Neural cell (in vitro differentiated cells): ENCODE data around the gene SLC25A45. TPM values are rescaled to one million over a fixed set of nuclear protein-coding genes. Genes with fewer than 3 reads are reported as not detected.

Source experiments
- H2AFZ ChIP-seq: fragments of 200-600, 300-800 bp; sonication (generic), shearing (Covaris generic); 2 replicates; pipeline ENCODE4 v1.6.0; 2014; ENCODE audit warnings: low read depth, mild to moderate bottlenecking, antibody characterized with exemption, low read length, moderate library complexity
- H3F3A ChIP-seq: fragments of 200-600 bp; shearing (Covaris generic); 2 replicates; pipeline ENCODE4 v1.6.1; 2016; ENCODE audit warnings: mild to moderate bottlenecking, moderate library complexity, mixed read lengths, antibody characterized with exemption, low read length; ENCODE audit not compliant: insufficient read depth, poor library complexity, severe bottlenecking
- H3K27ac ChIP-seq: fragments of 200-600, 300-800 bp; sonication (generic), shearing (Covaris generic); 2 replicates; pipeline ENCODE4 v1.5.1; 2014; ENCODE audit warnings: mild to moderate bottlenecking, low read length, moderate library complexity
- H3K27me3 ChIP-seq: fragments of 300-800, 200-600 bp; sonication (generic), shearing (Covaris generic); 2 replicates; pipeline ENCODE4 v1.6.0; 2014; ENCODE audit warnings: mild to moderate bottlenecking, low read depth, low read length, moderate library complexity; ENCODE audit not compliant: insufficient read depth
- H3K36me3 ChIP-seq: fragments of 300-800, 200-600 bp; sonication (generic), shearing (Covaris generic); 2 replicates; pipeline ENCODE4 v1.5.1; 2014; ENCODE audit warnings: mild to moderate bottlenecking, antibody characterized with exemption, low read length, moderate library complexity; ENCODE audit not compliant: insufficient read depth
- H3K4me2 ChIP-seq: fragments of 300-800, 200-600 bp; sonication (generic), shearing (Covaris generic); 2 replicates; pipeline ENCODE4 v1.6.0; 2014; ENCODE audit warnings: mild to moderate bottlenecking, low read length
- H3K4me3 ChIP-seq: fragments of 300-800, 200-600 bp; sonication (generic), shearing (Covaris generic); 2 replicates; pipeline ENCODE4 v1.5.1; 2014; ENCODE audit warnings: mild to moderate bottlenecking, low read length, moderate library complexity
- H3K79me2 ChIP-seq: fragments of 200-600 bp; shearing (Covaris generic); replicated peaks from 2 replicates; pipeline ENCODE4 v1.6.0; 2014; ENCODE audit warnings: mild to moderate bottlenecking, low read length, moderate library complexity; ENCODE audit not compliant: insufficient read depth
- H3K9ac ChIP-seq: fragments of 300-800, 200-600 bp; sonication (generic), shearing (Covaris generic); 2 replicates; pipeline ENCODE4 v1.6.1; 2016; ENCODE audit warnings: mild to moderate bottlenecking, low read length, mixed read lengths
- H3K9me2 ChIP-seq: fragments of 200-600 bp; shearing (Covaris generic); 2 replicates; pipeline ENCODE4 v1.6.1; 2016; ENCODE audit warnings: mild to moderate bottlenecking, low read length, mixed read lengths; ENCODE audit not compliant: insufficient read depth
- H3K9me3 ChIP-seq: fragments of 200-600, 300-800 bp; sonication (generic), shearing (Covaris generic); 2 replicates; pipeline ENCODE4 v1.6.1; 2016; ENCODE audit warnings: mild to moderate bottlenecking, mixed run types, low read length, moderate library complexity, mixed read lengths
- H4K20me1 ChIP-seq: fragments of 200-600 bp; shearing (Covaris generic); 2 replicates; pipeline ENCODE4 v1.6.1; 2016; ENCODE audit warnings: mild to moderate bottlenecking, mixed run types; ENCODE audit not compliant: insufficient read depth
- CTCF ChIP-seq: fragments of 450-650 bp; IDR thresholded peaks from 2 replicates; pipeline ENCODE4 v1.5.1; 2014; ENCODE audit warnings: antibody characterized with exemption, mild to moderate bottlenecking, moderate library complexity; ENCODE audit not compliant: poor library complexity, severe bottlenecking
- EP300 ChIP-seq: fragments of 450-650 bp; conservative IDR thresholded peaks from 2 replicates; pipeline ENCODE4 v1.6.1; 2014; ENCODE audit warnings: antibody characterized with exemption, mild to moderate bottlenecking, moderate library complexity; ENCODE audit not compliant: poor library complexity, severe bottlenecking
- EZH2 ChIP-seq: fragments of 200-600, 300-800 bp; shearing (Covaris generic), sonication (generic); IDR thresholded peaks from 2 replicates; pipeline ENCODE4 v1.6.1; 2014; ENCODE audit warnings: antibody characterized with exemption, low read length, borderline replicate concordance, mild to moderate bottlenecking; ENCODE audit not compliant: insufficient read depth, poor library complexity, severe bottlenecking
- MXI1 ChIP-seq: fragments of 450-650 bp; conservative IDR thresholded peaks from 2 replicates; pipeline ENCODE4 v1.6.1; 2014; ENCODE audit warnings: antibody characterized with exemption, mild to moderate bottlenecking; ENCODE audit not compliant: poor library complexity, severe bottlenecking
- POLR2AphosphoS5 ChIP-seq: IDR thresholded peaks from 2 replicates; pipeline ENCODE4 v1.6.1; 2012
- RAD21 ChIP-seq: fragments of 450-650 bp; conservative IDR thresholded peaks from 2 replicates; pipeline ENCODE4 v1.6.1; 2014; ENCODE audit warnings: antibody characterized with exemption, mild to moderate bottlenecking, moderate library complexity
- REST ChIP-seq: IDR thresholded peaks from 2 replicates; pipeline ENCODE4 v1.6.1; 2012; ENCODE audit warnings: borderline replicate concordance
- SMC3 ChIP-seq: fragments of 450-650 bp; conservative IDR thresholded peaks from 2 replicates; pipeline ENCODE4 v1.6.1; 2014; ENCODE audit warnings: antibody characterized with exemption, mild to moderate bottlenecking, moderate library complexity; ENCODE audit not compliant: poor library complexity
- TAF1 ChIP-seq: IDR thresholded peaks from 2 replicates; pipeline ENCODE4 v1.6.1; 2012; ENCODE audit warnings: low read depth
- polyA plus RNA-seq: library from polyadenylated mRNA; depleted of rRNA; stranded (reverse); fragments of >200 nt; gene quantifications from 2 replicates; pipeline ENCODE4 v1.2.3, GENCODE V29; 2014

SLC25A45 gene
- polyA plus RNA-seq, 1 donor from 2014 or later = not detected

- H3K27ac ChIP-seq = peak overlapping the region; percentile 77
Observed at GRCh38 chr11:65355013-65355775, 27.3 kb downstream of the SLC25A45 start.

GRCh38 chr11:65354265-65355012, 28.0 kb downstream of the SLC25A45 start, which contains the start of gene TIGD3:
TIGD3 (plus strand) TSS chr11:65354751; CDS start chr11:65355809, 1,058 bp downstream.
- peak within 1 kb of the TSS; percentile 42 for H2AFZ ChIP-seq
- H3K79me2 ChIP-seq = peaks cover 34% of the 10 kb centered on the region
- no peaks in the 10 kb centered on the region for H3K27me3 ChIP-seq
- peak within 1 kb of the TSS; percentile 84 for H3K4me3 ChIP-seq
- peaks cover 6% of the 10 kb centered on the region for H3K36me3 ChIP-seq
- H3K4me2 ChIP-seq = peak within 1 kb of the TSS; percentile 77
- H3K9me3 ChIP-seq = no peaks in the 10 kb centered on the region
- peaks cover 6% of the 10 kb centered on the region for H3F3A ChIP-seq
- H4K20me1 ChIP-seq = no peaks in the 10 kb centered on the region
- H3K9me2 ChIP-seq = no peaks in the 10 kb centered on the region
- TF ChIP-seq CTCF (peak; percentile 32), SMC3 (no peak), EZH2 (no peak), REST (peak; percentile 67), RAD21 (peak; percentile 17), EP300 (peak; percentile 31), TAF1 (peak; percentile 47), MXI1 (peak; percentile 47), POLR2AphosphoS5 (peak; percentile 95)
- peak within 1 kb of the TSS; percentile 97 for H3K9ac ChIP-seq
- H3K27ac ChIP-seq = peak within 1 kb of the TSS; percentile 78

More at GRCh38 chr11:65355013-65355775, 27.3 kb downstream of the SLC25A45 start:
- Histone ChIP-seq H3K79me2 (peaks cover 34% of the 10 kb centered on the region), H3F3A (peaks cover 6% of the 10 kb centered on the region), H2AFZ (peak overlapping the region; percentile 42), H3K9me2 (no peaks in the 10 kb centered on the region), H3K4me3 (peak overlapping the region; percentile 84), H3K9ac (peak overlapping the region; percentile 97), H3K9me3 (no peaks in the 10 kb centered on the region), H3K36me3 (peaks cover 6% of the 10 kb centered on the region), H4K20me1 (no peaks in the 10 kb centered on the region), H3K27me3 (no peaks in the 10 kb centered on the region), H3K4me2 (peak overlapping the region; percentile 77)
- peak; percentile 12 for TF ChIP-seq REST
- peak; percentile 83 for TF ChIP-seq POLR2AphosphoS5
- no peak for TF ChIP-seq EP300
- TF ChIP-seq MXI1 = peak; percentile 19
